GM23338 (cell line): ENCODE results near the gene NEIL3.

Experiments
- CREB1 ChIP-seq: fragments of 250-450 bp; sonication (Bioruptor Pico); IDR thresholded peaks from 2 replicates; pipeline ENCODE4 v1.5.0; 2020; ENCODE audit warnings: low read depth, mild to moderate bottlenecking, moderate library complexity
- CTCF ChIP-seq, 2 experiments: fragments of 200-600 bp in 1 of 2; sonication (generic) in 1 of 2; conservative IDR thresholded peaks; 2 replicates each; pipeline versions ENCODE4 v1.5.1 to v1.6.1; 2016 to 2017; ENCODE audit warnings: antibody characterized with exemption in 2 of 2, low read depth in 2 of 2, mild to moderate bottlenecking in 2 of 2, moderate library complexity in 1 of 2
- ETS1 ChIP-seq: IDR thresholded peaks from 2 replicates; pipeline ENCODE4 v1.6.1; 2016; ENCODE audit warnings: antibody characterized with exemption
- EZH2 ChIP-seq: fragments of 200-600 bp; sonication (generic); IDR thresholded peaks from one replicate; pipeline ENCODE4 v1.8.0; 2017; ENCODE audit warnings: antibody characterized with exemption, mild to moderate bottlenecking, low read depth; ENCODE audit not compliant: unreplicated experiment
- EZH2phosphoT487 ChIP-seq: fragments of 200-600 bp; sonication (generic); IDR thresholded peaks from one replicate; pipeline ENCODE4 v1.8.1; 2018; ENCODE audit warnings: antibody characterized with exemption; ENCODE audit not compliant: unreplicated experiment
- JUNB ChIP-seq: IDR thresholded peaks from one replicate; pipeline ENCODE4 v1.6.1; 2016; ENCODE audit warnings: antibody characterized with exemption; ENCODE audit not compliant: unreplicated experiment
- NANOG ChIP-seq: IDR thresholded peaks from 2 replicates; pipeline ENCODE4 v1.6.1; 2016; ENCODE audit warnings: antibody characterized with exemption, borderline replicate concordance
- POLR2AphosphoS5 ChIP-seq: IDR thresholded peaks from 2 replicates; pipeline ENCODE4 v1.6.1; 2016; ENCODE audit warnings: antibody characterized with exemption, low read depth
- REST ChIP-seq: IDR thresholded peaks from one replicate; pipeline ENCODE4 v1.6.1; 2018; ENCODE audit warnings: antibody characterized with exemption; ENCODE audit not compliant: unreplicated experiment
- STAT1 ChIP-seq: IDR thresholded peaks from one replicate; pipeline ENCODE4 v1.6.1; 2016; ENCODE audit warnings: antibody characterized with exemption; ENCODE audit not compliant: unreplicated experiment
- ZNF114 ChIP-seq: fragments of 250-450 bp; sonication (Bioruptor Pico); IDR thresholded peaks from 2 replicates; pipeline ENCODE4 v1.5.0; 2020; ENCODE audit warnings: mild to moderate bottlenecking, moderate library complexity
- ZNF331 ChIP-seq: fragments of 250-450 bp; sonication (Bioruptor Pico); IDR thresholded peaks from 2 replicates; pipeline ENCODE4 v1.5.0; 2020; ENCODE audit warnings: low read depth, mild to moderate bottlenecking, moderate library complexity
- ZNF462 ChIP-seq: fragments of 250-450 bp; sonication (Bioruptor Pico); IDR thresholded peaks from 2 replicates; pipeline ENCODE4 v1.5.0; 2020; ENCODE audit warnings: mild to moderate bottlenecking, moderate library complexity

- TF ChIP-seq JUNB (no peak), CTCF (conservative IDR thresholded peaks at IDR 0.05; ENCODE audit: low read depth in 2 of 2) (no peak), REST (no peak), EZH2 (no peak), POLR2AphosphoS5 (no peak), EZH2phosphoT487 (no peak), NANOG (no peak), ZNF462 (CRISPR knock-in tag) (no peak), CREB1 (CRISPR knock-in tag) (no peak), ETS1 (no peak), ZNF114 (no peak), ZNF331 (CRISPR knock-in tag) (no peak), STAT1 (no peak)
Measured at GRCh38 chr4:177322266-177322665, 12.6 kb downstream of the NEIL3 start.
